Thoracic aorta (tissue), 2 donors: ENCODE measurements around the gene LMCD1. TPM values are rescaled to one million over a fixed set of nuclear protein-coding genes. Genes with fewer than 3 reads are reported as not detected.
A peak's percentile ranks its signal among the peaks of the same experiment; 100 is the strongest.

Source experiments
- ATAC-seq: fragments of 150-250 bp; one replicate; pipeline ENCODE4 v1.8.0; 2017; ENCODE audit warnings: low read depth; ENCODE audit not compliant: insufficient number of reproducible peaks, low FRiP score
- DNase-seq: peaks from one replicate; pipeline ENCODE4 v3.0.0-alpha.2; 2020; ENCODE audit warnings: low spot score
- H3K27ac ChIP-seq, 2 donors: fragments of 200-600 bp; sonication (generic); 1 replicate in 1 of 2; 2 replicates in 1 of 2; pipeline ENCODE4 v1.5.1; 2016; ENCODE audit warnings: mild to moderate bottlenecking in 2 of 2, moderate library complexity in 2 of 2
- H3K27me3 ChIP-seq: fragments of 200-600 bp; sonication (generic); replicated peaks from 2 replicates; pipeline ENCODE4 v1.6.0; 2016; ENCODE audit warnings: mild to moderate bottlenecking; ENCODE audit not compliant: insufficient read depth
- H3K36me3 ChIP-seq: fragments of 200-600 bp; sonication (generic); one replicate; pipeline ENCODE4 v1.5.1; 2016
- H3K4me1 ChIP-seq, 2 donors: fragments of 200-600 bp; sonication (generic); 1 replicate in 1 of 2; 2 replicates in 1 of 2; pipeline versions ENCODE4 v1.5.1 to v1.6.0; 2016; ENCODE audit warnings: low read depth in 2 of 2, mild to moderate bottlenecking in 1 of 2; ENCODE audit not compliant: control insufficient read depth in 1 of 2
- H3K4me3 ChIP-seq: fragments of 200-600 bp; sonication (generic); 2 replicates; pipeline ENCODE4 v1.5.1; 2016; ENCODE audit warnings: mild to moderate bottlenecking
- H3K9me3 ChIP-seq: fragments of 200-600 bp; sonication (generic); 2 replicates; pipeline ENCODE4 v1.5.1; 2016
- CTCF ChIP-seq: fragments of 200-600 bp; sonication (generic); IDR thresholded peaks from one replicate; pipeline ENCODE4 v1.5.1; 2019; ENCODE audit warnings: antibody characterized with exemption
- total RNA-seq, 2 donors: library from RNA; depleted of rRNA; stranded (reverse); fragments of >200 nt; gene quantifications; one replicate each; pipeline versions ENCODE4 v1.1.0 to v1.2.3, GENCODE V29; 2016

Gene LMCD1
- total RNA-seq, 2 donors from 2014 or later: 813 to 852 TPM

- no peak for TF ChIP-seq CTCF
- ATAC-seq: no peak
- Histone ChIP-seq H3K27ac (no peak overlapping the region), H3K9me3 (no peaks in the 10 kb centered on the region), H3K4me1 (peaks cover 0 to 5% of the 10 kb centered on the region in 2 donors), H3K27me3 (no peaks in the 10 kb centered on the region), H3K36me3 (peaks cover 1% of the 10 kb centered on the region), H3K4me3 (no peak overlapping the region)
- no peak for DNase-seq
Observed at GRCh38 chr3:8581373-8581772, 79.8 kb downstream of the LMCD1 start.

DNA sequence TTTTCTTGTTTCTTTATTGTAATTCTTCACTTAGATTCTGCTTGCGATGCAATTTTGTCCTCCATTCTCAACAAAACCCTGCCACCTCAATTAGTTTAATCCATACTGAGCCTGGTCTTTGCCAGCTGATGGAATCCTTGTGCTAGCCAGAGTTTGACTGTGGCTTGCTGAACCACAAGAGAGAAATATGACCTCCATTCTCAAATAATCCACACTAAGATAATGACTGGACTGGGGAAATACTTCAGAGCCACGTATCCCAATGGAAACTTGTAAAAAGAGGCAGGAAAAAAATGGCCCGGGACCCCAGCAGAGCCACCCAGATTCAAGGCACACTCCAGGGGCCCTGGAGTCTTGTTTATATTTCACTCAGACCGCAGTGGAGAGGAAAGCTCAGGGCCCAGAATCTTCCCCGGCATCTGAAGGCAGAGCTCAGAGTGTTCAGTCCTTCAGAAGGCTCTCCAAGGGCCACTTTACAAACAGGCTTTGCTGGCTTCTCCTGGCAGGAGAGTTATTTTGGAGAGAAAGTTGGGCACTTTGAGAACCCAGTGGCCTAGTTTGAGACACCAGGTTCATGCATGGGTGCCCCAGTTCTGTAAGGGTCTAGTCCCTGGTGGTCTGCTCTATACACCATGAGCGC lies 80.3 kb downstream of the LMCD1 start:
- H3K4me3 ChIP-seq: no peak overlapping the region
- H3K27ac ChIP-seq: no peak overlapping the region
- H3K27me3 ChIP-seq: no peaks in the 10 kb centered on the region
- no peaks in the 10 kb centered on the region for H3K9me3 ChIP-seq
- no peaks in the 10 kb centered on the region for H3K36me3 ChIP-seq
- H3K4me1 ChIP-seq: no peaks in the 10 kb centered on the region
- no peak for TF ChIP-seq CTCF
- DNase-seq (no peak), ATAC-seq (no peak)

- Histone ChIP-seq H3K4me3 (no peak overlapping the region), H3K4me1 (peaks cover 0 to 2% of the 10 kb centered on the region in 2 donors), H3K27me3 (no peaks in the 10 kb centered on the region), H3K27ac (no peak overlapping the region), H3K9me3 (no peaks in the 10 kb centered on the region), H3K36me3 (no peaks in the 10 kb centered on the region)
- DNase-seq (no peak), ATAC-seq (no peak)
- no peak for TF ChIP-seq CTCF
Observed at GRCh38 chr3:8584661-8585060, 83.0 kb downstream of the LMCD1 start.

GRCh38 chr3:8589880-8590556 lies 88.4 kb downstream of the LMCD1 start:
- TF ChIP-seq CTCF: no peak
- ATAC-seq (no peak), DNase-seq (no peak)
- Histone ChIP-seq H3K9me3 (no peaks in the 10 kb centered on the region), H3K27me3 (no peaks in the 10 kb centered on the region), H3K27ac (peak overlapping the region in 1 of 2 donors; percentile 23), H3K4me3 (no peak overlapping the region), H3K4me1 (peaks cover 4 to 27% of the 10 kb centered on the region in 2 donors), H3K36me3 (no peaks in the 10 kb centered on the region)

- Histone ChIP-seq H3K36me3 (no peaks in the 10 kb centered on the region), H3K27me3 (no peaks in the 10 kb centered on the region), H3K9me3 (no peaks in the 10 kb centered on the region), H3K27ac (peak overlapping the region; percentile 45 to 58), H3K4me3 (no peak overlapping the region), H3K4me1 (peaks cover 4 to 36% of the 10 kb centered on the region in 2 donors)
- peak; percentile 68 for ATAC-seq
- DNase-seq: no peak
- TF ChIP-seq CTCF: peak; percentile 11
Observed at GRCh38 chr3:8593021-8593827, 91.6 kb downstream of the LMCD1 start.
